Measurements from ENCODE around the gene DBF4.
"Not testable (repeated sequence)": the region's sequence is repeated elsewhere in the genome, so short reads cannot be mapped to it uniquely, and the experiment has no call there.

DBF4 gene

DNA sequence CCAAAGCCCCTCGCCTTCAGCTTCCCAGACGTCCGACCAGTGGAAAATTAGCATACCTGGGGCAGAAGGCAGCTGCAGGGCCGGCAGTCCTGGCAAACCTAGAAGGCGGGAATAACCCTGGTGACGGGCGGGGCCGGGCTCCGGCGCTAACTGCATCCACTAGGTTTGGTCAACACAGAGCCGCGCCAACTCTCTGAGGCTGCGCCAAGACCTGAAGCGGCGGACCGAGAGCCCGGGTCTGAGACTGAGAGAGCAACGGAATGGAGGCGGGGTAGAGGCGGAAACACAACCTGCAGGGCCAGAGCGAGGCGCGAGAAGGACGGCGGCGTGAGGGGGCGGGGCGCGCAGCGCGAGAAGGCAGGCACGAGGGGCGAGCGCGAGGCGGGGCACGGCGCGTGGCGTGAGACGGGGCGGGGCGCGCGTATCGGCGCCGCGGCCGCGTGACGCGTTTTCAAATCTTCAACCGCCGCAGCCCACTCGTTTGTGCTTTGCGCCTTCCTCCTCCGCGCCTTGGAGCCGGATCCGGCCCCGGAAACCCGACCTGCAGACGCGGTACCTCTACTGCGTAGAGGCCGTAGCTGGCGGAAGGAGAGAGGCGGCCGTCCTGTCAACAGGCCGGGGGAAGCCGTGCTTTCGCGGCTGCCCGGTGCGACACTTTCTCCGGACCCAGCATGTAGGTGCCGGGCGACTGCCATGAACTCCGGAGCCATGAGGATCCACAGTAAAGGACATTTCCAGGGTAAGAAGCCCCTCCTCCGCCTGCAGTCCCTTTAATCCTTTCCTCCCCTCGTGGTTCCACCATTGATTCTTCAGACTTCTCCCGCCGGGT is at the start of gene DBF4, which contains the start of gene SLC25A40:
Gene DBF4, plus strand, starts transcription at position 454 of the 829 bp plus-strand sequence. Its CDS starts 240 bp downstream, at position 694.
Gene SLC25A40, minus strand, starts transcription at position 321 of the 829 bp plus-strand sequence. CDS start 17,633 bp downstream, outside the sequence.
- DNase-seq: peak; percentile 92

DNA sequence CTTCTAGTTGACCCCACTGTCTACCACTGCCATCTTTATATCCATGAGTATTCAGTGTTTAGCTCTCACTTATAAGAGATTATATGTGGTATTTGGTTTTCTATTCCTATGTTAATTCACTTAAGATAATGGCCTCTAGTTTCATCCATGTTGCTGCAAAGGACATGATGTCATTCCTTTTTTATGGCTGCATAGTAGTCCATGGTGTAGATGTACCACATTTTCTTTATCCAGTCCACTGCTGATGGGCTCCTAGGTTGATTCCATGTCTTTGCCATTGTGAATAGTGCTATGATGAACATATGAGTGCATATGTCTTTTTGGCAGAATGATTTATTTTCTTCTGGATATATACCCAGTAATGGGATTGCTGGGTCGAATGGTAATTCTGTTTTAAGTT is 47.9 kb upstream of the DBF4 start:
- not testable (repeated sequence) for DNase-seq

DNA sequence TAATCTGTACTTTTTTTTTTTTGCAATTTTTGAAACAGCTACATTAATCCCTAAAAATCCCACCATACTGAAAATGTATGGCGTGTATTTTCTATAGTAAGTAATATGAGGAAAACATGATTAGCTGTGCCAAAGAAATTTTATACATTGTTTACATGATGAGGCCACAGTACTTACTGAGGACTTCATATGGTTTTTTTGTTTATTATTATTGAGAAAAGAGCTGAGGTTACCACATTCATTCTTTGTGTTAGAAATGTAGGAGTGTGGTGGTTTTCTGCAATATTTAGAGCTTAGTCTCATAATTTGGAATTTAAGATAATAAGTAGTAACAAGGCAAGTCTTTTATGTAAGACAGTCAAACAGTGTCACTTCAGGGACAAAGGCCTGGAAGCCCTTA is 45.2 kb upstream of the DBF4 start:
- DNase-seq: no peak

- no peak for DNase-seq
These were observed 43.2 kb upstream of the DBF4 start for GRCh38 chr7:87833130-87833529.

DNA sequence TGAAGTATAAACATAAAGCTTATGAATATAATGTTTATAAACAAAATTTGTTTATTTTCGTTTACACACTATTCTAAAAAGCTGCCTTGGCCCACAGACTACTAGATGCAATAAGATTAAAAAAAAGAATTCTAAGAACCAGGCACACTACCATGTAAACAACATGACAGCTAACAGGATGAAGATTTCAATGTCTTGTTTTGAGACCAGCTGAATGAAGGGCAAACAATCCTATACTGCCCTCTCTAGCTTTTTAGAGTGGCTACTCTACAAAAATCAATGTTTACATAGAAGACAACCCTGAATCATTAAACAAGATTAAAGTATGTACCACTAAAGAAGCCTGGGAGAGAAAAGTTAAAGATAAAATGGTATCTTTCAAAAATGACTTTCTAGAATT is 38.7 kb upstream of the DBF4 start:
- no peak for DNase-seq

DNA sequence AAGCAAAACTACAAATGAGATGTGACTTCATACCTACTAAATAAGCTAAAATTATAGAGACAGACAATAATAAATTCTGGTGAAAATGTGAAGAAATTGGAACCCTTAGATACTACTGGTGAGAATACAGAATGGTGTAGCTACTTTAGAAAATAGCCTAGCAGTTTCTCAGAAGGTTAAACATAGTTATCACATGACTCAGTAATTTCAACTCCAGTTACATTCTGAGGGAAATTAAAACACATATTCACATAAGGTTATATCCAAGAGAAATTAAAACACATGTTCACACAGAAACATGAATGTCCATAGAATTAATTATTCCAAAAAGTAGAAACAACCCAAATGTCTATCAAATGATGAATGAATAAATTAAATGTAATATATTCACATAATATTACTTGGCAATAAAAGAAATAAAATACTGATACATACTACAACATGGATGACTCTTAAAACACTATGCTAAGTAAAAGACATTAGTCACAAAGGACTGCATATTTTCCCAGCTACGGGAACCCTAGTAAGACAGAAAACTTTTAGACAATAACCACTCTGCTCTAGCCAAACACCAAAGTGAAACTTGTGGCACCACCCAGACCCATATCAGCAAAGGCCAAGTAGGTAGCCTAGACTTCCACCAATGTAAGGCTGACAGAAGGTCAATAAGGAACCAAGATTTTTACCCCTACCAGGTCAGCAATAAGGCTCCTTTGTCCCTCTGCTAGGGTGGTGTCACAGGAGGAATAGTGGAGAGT is 25.3 kb upstream of the DBF4 start:
- no peak for DNase-seq

DNA sequence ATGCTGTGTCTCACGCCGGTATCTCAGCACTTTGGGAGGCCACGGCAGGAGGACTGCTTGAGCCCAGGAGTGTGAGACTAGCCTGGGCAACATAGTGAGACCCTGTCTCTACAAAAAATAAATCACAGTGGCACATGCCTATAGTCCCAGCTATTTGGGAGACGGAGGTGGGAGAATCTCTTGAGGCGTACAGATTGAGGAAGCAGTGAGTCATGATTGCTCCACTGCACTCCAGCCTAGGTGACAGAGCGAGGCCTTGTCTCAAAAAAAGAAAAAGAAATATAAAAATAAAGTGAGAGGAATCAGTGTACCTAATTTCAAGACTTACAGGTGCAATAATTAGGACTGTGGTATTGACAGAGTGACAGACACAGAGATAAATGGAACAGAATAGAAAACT is 24.0 kb upstream of the DBF4 start:
- DNase-seq: no peak

GRCh38 chr7:87853237-87853864 is 22.9 kb upstream of the DBF4 start:
- DNase-seq: peak; percentile 7

- no peak for DNase-seq
These were observed 17.7 kb upstream of the DBF4 start for GRCh38 chr7:87858417-87859100.

GRCh38 chr7:87866089-87866488 is 10.2 kb upstream of the DBF4 start:
- DNase-seq: no peak

- not testable (repeated sequence) for DNase-seq
These were observed 9.8 kb upstream of the DBF4 start for GRCh38 chr7:87866533-87866932.

- DNase-seq: no peak
These were observed 5.8 kb upstream of the DBF4 start for GRCh38 chr7:87870471-87870870.

GRCh38 chr7:87872346-87872745 is 3.9 kb upstream of the DBF4 start:
- no peak for DNase-seq

DNA sequence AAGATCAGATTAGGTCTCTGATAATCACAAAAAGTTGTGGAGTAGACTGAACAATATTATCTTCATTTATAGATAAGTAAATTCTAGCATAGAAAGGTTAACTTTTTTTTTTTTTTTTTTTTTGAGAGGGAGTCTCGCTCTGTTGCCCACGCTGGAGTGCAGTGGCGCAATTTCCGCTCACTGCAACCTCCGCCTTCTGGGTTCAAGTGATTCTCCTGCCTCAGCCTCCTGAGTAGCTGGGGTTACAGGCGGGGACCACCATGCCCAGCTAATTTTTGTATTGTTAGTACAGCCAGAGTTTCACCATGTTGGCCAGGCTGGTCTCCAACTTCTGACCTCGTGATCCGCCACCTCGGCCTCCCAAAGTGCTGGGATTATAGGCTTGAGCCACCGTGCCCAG is 3.0 kb upstream of the DBF4 start:
- DNase-seq: not testable (repeated sequence)

DNA sequence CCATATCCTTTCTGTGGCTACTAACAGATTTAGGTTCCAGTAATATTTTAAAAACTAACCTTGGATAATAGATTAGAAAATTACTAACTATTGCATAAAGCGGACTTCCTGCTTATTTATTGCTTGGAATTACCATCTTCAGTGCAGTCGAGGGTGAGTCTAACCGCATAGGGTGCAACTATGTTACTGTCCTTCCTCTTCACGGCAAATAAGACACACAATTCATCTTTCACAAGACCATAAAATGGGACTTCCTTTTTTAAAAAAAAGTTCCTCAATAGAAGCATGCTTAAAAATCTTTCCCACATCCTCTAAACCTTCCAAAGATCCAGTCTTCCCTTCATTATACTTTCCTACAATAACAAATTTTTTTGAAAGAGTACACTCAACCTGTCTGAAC is 2.2 kb upstream of the DBF4 start:
- peak; percentile 19 for DNase-seq

DNA sequence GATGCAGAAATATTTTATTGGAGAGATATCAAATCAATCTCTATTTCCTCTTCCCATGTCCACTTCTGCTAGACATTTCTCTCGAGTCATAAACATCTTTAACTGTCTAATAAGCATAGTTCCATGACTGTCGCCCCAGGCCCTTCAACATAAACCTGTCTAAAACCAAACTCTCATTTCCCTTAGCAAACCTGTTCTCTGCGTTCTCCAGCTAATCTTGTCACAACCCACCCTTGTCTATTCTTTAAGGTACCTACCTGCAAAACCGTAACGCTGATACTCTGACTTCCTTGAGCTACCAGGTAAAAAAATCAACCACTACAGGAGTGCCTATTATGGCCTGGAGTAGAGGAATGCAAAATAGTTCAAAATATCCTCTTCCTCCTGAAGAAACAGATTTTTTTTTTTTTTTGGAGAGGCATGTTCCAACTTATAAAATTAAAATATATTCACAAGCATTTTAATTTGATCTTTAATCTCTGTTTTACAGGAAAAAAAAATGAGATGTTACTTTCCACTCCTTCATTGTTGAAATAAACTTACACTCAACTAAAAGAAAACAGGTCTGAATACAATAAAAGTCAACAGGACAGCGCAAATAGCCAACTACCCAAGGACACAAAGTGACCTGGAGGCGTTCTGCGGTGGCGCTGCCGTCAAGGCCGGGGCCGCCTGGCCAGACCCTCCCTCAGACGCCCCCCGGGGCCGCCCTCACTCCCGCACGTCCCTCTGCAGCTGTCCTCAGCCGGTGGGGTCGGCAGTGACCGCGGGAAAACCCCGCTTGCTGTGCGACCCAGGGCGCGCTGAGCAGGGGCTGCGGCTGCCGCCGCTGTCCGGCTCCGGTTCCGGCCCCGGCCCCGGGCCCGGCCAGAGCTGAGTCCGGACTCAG is 898 bp upstream of the DBF4 start:
- DNase-seq: peak; percentile 10

DNA sequence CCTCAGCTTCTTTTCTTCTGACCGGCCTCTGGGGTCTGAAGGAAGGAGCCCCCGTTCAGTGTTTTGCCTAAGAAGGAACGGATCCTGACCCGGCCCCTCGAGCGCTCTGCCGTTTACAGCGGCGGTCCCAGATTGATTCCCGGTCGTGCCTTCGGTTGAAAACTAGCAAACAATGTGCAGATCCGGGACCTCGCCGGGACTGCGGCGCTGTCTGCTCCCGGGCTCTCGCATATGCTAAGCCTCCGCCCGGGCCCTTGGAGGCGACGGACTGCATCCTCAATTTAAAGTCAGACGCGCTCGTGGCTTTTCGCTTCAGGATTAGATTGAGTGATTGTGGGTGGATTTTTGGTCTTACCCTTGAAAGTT is 559 bp downstream of the DBF4 start:
- DNase-seq: peak; percentile 29

DNA sequence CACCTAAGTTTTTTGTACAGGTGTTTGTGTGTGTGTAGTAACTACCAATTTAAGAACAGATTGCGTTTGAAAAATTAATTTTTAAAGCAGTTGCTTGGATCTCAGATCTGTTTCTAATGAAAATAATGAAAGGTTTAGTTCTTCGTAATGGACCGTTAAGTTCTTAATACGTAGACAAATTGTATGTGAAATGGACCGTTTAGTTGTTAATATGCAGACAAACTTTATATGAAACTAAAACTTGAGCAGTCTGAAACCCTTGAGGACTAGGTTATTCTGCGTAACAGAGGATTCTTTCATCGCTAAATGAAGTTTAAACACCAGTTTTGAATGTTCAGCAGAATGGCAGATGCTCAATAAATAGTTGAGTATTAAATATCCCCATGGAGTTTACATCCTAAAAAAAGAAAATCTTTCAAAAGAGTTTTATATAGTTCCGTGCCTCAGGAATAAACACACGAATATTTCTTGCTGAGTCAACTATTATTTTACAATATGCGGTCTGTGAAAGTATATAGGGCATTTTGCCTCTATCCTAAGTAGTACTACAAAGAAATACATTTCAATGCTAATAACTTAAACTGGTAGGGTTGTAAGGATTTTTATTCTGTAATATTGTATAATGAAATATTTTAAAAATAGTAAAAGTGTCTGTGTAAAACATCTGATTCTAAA is 1.2 kb downstream of the DBF4 start:
- DNase-seq: no peak

DNA sequence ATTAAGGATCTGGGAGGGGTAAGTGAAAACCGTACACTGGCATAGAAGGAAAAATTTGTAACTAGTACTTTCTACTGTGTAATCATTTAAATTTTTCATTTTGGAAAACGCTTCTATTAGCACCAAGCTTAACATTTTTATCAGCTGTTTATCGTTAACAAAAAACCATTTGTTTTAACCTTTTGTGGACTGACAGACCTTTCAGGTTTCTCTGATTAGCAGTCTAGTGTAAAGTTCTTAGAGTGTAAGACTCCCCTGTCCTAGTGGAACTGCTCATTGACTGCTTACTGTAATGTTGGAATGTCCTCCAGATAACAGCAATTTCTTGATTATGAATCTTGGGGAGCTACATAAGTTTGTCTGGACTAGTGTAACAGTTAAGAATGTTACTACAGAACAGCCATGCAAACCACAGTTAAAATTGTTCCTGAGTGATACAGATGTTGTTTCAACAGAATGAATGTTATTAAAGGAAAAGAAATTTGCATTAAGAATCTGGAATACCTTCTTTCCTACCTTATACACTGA is 2.0 kb downstream of the DBF4 start:
- no peak for DNase-seq

GRCh38 chr7:87882151-87882937 is 6.1 kb downstream of the DBF4 start:
- DNase-seq: no peak
